Fibroblast of skin of scalp (primary cell): ENCODE data around the gene ZFYVE16.

Source experiments
- DNase-seq: peaks from one replicate; pipeline ENCODE4 v3.0.0-alpha.2; 2013

The ZFYVE16 gene

DNA sequence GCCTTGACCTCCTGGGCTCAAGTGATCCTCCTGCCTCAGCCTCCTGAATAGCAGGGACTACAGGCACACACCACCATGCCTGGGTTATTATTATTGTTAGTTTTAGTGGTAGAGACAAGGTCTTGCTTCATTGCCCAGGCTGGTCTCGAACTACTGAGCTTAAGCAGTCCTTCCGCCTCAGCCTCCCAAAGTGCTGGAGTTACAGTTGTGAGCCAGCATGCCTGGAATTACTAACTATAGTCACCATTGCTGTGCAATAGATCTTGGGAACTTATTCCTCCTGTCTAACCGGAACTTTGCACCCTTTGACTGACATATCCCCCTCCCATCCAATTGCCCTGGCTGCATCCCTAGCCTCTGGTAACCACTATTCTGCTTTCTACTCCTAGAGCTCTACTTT is 83.4 kb downstream of the ZFYVE16 start:
- no peak for DNase-seq

DNA sequence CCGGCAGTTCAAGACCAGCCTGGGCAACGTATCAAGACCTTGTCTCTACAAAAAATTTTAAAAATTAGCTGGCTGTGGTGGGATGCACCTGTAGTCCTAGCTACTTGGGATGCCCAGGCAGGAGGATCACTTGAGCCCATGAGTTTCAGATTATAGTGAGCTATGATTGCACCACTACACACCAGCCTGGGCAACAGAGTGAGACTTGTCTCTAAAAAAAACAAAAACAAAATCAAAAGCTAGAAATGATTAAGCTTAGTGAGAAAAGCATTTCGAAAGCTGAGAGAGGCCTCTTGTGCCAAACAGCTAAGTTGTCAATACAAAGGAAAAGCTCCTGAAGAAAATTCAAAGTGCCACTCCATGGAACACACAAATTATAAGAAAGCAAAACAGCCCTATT is 84.9 kb downstream of the ZFYVE16 start:
- no peak for DNase-seq

DNA sequence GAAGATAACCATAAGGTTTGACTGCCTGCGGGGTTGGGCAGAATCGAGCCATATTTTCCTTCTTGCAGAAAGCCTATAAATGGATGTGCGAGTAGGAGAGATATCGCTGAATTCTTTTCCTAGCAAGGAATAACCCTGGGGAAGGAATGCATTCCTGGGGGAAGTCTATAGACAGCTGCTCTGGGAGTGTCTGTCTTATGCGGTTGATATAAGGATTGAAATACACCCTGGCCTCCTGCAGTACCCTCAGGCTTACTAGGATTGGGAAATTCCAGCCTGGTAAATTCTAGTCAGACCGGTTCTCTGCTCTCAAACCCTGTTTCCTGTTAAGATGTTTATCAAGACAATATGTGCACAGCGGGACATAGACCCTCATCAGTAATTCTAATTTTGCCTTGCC is 85.6 kb downstream of the ZFYVE16 start:
- DNase-seq, result peak; percentile 73

DNA sequence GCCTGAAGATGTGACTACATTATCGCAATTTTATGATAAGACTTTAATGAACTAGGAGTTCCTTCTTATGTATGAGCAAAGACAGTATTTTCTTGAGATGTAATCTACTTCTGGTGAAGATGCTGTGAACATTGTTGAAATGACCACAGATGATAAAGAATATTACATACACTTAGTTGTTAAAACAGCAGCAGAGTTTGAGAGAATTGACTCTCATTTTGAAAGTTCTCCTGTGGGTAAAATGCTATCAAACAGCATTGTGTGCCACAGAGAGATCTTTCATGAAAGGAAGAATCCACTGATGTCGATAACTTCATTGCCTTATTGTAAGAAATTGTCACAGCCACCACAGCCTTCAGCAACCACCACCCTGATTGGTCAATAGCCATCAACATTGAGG is 88.0 kb downstream of the ZFYVE16 start:
- DNase-seq, result no peak

GRCh38 chr5:80502800-80503199 is 94.9 kb downstream of the ZFYVE16 start:
- DNase-seq, result no peak

DNA sequence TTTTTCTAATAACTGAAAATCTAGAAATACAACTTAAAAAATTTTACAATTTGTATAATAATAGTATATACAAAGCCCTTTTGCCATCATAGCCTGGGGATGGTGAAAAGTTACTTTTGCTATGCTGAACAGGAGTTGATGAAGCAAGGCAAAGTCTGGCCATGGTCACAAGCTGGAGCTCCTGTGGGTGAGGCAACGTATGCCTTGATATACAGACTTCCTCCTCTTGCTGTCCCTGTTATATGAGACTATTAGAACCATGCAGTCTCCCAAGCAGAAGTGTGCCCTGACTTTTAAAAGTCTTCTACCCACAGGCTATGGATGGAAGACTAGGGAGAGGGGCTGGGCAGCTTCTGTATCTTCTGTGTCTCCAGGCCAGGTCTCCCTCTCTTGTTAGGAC is 95.8 kb downstream of the ZFYVE16 start:
- no peak for DNase-seq

DNA sequence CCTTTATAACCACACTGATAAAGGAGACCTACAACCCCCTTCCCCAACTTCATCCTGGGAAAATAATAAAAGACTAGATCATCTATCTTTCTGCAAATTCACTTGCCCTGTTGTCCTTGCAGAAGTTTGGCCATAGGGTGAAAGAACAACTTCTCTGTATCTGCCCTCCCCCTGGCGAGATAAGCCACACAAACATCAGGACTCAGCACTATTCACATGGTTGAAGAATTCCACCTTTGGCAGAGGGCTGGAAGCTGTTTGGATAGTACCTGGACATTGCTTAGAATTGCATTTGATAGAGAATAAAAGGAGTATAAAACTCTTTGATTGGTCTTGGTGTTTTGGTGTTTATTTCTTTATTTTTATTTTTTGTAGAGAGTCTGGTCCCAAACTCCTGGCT is 97.0 kb downstream of the ZFYVE16 start:
- DNase-seq, result no peak

DNA sequence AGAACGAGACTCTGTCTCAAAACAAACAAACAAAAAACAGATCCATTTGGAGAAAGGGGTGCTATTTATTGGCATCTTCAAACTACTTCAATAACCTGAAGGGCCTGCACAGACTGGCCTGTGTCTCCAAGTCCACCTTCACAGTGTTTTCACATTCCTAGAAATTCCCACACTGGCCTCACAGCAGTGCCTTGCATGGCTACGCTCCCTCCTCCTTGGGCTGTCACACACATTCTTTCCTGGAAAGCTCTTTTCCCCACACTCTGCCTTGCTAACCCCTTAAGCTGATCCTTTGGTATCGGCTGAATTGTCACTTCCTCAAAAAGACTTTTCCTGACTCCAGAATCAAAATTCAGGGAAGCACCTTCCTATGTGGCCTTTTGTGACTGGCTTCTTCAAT is 99.8 kb downstream of the ZFYVE16 start:
- DNase-seq, result no peak

DNA sequence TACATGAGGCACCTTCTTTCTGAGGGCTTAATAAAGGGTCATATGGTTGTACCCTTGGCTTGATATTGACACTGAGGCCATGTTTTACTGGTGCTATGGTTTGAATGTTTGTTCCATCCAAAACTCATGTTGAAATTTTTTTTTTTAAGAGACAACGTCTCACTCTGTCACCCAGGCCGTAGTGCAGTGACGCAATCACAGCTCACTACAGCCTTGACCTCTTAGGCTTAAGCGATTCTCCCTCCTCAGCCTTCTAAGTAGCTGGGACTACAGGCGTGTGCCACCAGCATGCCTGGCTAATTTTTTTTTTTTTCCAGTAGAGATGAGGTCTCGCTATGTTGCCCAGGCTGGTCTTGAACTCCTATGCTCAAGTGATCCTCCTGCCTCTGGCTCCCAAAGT is 101.0 kb downstream of the ZFYVE16 start:
- no peak for DNase-seq

GRCh38 chr5:80509362-80509761 is 101.5 kb downstream of the ZFYVE16 start:
- DNase-seq, result no peak

DNA sequence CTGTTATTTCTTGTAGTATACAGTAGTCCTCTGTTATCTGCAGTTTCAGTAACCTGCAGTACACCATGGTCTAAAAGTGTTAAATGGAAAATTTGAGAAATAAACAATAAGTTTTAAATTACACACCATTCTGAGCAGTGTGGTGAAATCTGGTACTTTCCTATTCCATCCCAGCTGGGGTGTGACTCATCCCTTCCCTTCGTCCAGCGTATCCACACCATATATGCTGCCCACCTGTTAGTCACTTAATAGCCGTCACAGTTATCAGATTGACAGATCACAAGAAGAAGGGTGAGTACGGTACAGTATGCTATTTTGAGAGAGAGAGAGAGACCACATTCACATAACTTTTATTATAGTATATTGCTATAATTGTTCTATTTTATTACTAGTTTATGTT is 109.0 kb downstream of the ZFYVE16 start:
- DNase-seq, result no peak
